HEK293 (cell line): Measurements from ENCODE around the gene MOV10L1.

Experiments
- CTCF ChIA-PET: fragments of 350-600 bp; formaldehyde crosslinking; extraction: SDS; loops from one replicate; lab custom pipeline; 2021; ENCODE audit warnings: antibody characterized with exemption; lab: Yijun Ruan, JAX
- POLR2A ChIA-PET: fragments of 300-600 bp; formaldehyde crosslinking; extraction: SDS; loops from one replicate; lab custom pipeline; 2020; ENCODE audit warnings: antibody characterized with exemption, inconsistent platforms; lab: Yijun Ruan, JAX
- H3K27ac ChIP-seq: fragments of 200-500 bp; sonication (Bioruptor generic); 2 replicates; pipeline ENCODE4 v1.5.1; 2014; ENCODE audit warnings: low read depth, low read length, control low read depth, inconsistent platforms; ENCODE audit errors: extremely low read depth
- H3K36me3 ChIP-seq, 2 experiments: fragments of 200-500 bp in 1 of 2; sonication (Bioruptor generic) in 1 of 2; 1 replicate in 1 of 2; 2 replicates in 1 of 2; pipeline ENCODE4 v1.5.1; 2014 to 2017; ENCODE audit warnings: inconsistent platforms in 2 of 2, low read length in 2 of 2; ENCODE audit not compliant: control insufficient read depth in 2 of 2, insufficient read depth in 1 of 2
- H3K4me1 ChIP-seq: fragments of 200-500 bp; sonication (Bioruptor generic); 2 replicates; pipeline ENCODE4 v1.5.1; 2014; ENCODE audit warnings: mild to moderate bottlenecking, low read length, inconsistent platforms; ENCODE audit not compliant: control insufficient read depth, insufficient read depth
- H3K4me3 ChIP-seq: 2 replicates; pipeline ENCODE4 v1.5.1; 2011; ENCODE audit warnings: low read depth, mild to moderate bottlenecking, control low read depth, low read length, moderate library complexity
- H3K9me3 ChIP-seq: fragments of 200-500 bp; sonication (Bioruptor generic); 2 replicates; pipeline ENCODE4 v1.5.1; 2014; ENCODE audit warnings: low read depth, low read length, inconsistent platforms; ENCODE audit not compliant: control insufficient read depth, insufficient read depth
- GLIS2 ChIP-seq: fragments of 450-650 bp; formaldehyde crosslinking; IDR thresholded peaks from 2 replicates; pipeline ENCODE4 v1.5.1; 2016; ENCODE audit warnings: missing biosample characterization, missing genetic modification characterization
- KLF1 ChIP-seq: fragments of 450-650 bp; formaldehyde crosslinking; IDR thresholded peaks from 2 replicates; pipeline ENCODE4 v1.5.1; 2016; ENCODE audit warnings: missing biosample characterization, missing genetic modification characterization
- KLF16 ChIP-seq: fragments of 450-650 bp; formaldehyde crosslinking; IDR thresholded peaks from 2 replicates; pipeline ENCODE4 v1.5.1; 2017; ENCODE audit warnings: missing biosample characterization, missing genetic modification characterization
- KLF9 ChIP-seq: fragments of 450-650 bp; formaldehyde crosslinking; IDR thresholded peaks from 2 replicates; pipeline ENCODE4 v1.5.1; 2016; ENCODE audit warnings: missing biosample characterization, missing genetic modification characterization, low read depth
- MYNN ChIP-seq: fragments of 450-650 bp; formaldehyde crosslinking; IDR thresholded peaks from 2 replicates; pipeline ENCODE4 v1.5.1; 2016; ENCODE audit warnings: missing biosample characterization, missing genetic modification characterization, borderline replicate concordance
- SALL2 ChIP-seq: fragments of 450-650 bp; formaldehyde crosslinking; IDR thresholded peaks from 2 replicates; pipeline ENCODE4 v1.5.0; 2017; ENCODE audit warnings: missing biosample characterization, mild to moderate bottlenecking, missing genetic modification characterization, borderline replicate concordance
- SCRT1 ChIP-seq: fragments of 450-650 bp; formaldehyde crosslinking; IDR thresholded peaks from 2 replicates; pipeline ENCODE4 v1.5.1; 2016; ENCODE audit warnings: missing biosample characterization, missing genetic modification characterization, borderline replicate concordance
- SP3 ChIP-seq: fragments of 450-650 bp; formaldehyde crosslinking; IDR thresholded peaks from 2 replicates; pipeline ENCODE4 v1.5.1; 2016; ENCODE audit warnings: missing biosample characterization, missing genetic modification characterization
- TCF7L2 ChIP-seq: IDR thresholded peaks from 2 replicates; pipeline ENCODE4 v1.6.1; 2011; ENCODE audit warnings: low read depth, mild to moderate bottlenecking, inconsistent platforms, low read length, moderate library complexity, borderline replicate concordance
- ZBTB7A ChIP-seq: fragments of 450-650 bp; formaldehyde crosslinking; IDR thresholded peaks from 2 replicates; pipeline ENCODE4 v1.5.1; 2016; ENCODE audit warnings: low read depth, missing biosample characterization, missing genetic modification characterization
- ZFP3 ChIP-seq: fragments of 450-650 bp; formaldehyde crosslinking; IDR thresholded peaks from 2 replicates; pipeline ENCODE4 v1.5.1; 2016; ENCODE audit warnings: low read depth, missing biosample characterization, missing genetic modification characterization
- ZNF10 ChIP-seq: fragments of 450-650 bp; formaldehyde crosslinking; IDR thresholded peaks from 2 replicates; pipeline ENCODE4 v1.5.1; 2017; ENCODE audit warnings: missing biosample characterization, missing genetic modification characterization
- ZNF146 ChIP-seq: fragments of 450-650 bp; formaldehyde crosslinking; IDR thresholded peaks from 2 replicates; pipeline ENCODE4 v1.5.1; 2016; ENCODE audit warnings: missing biosample characterization, missing genetic modification characterization
- ZNF202 ChIP-seq: fragments of 450-650 bp; formaldehyde crosslinking; IDR thresholded peaks from 2 replicates; pipeline ENCODE4 v1.5.1; 2016; ENCODE audit warnings: missing biosample characterization, missing genetic modification characterization, borderline replicate concordance
- ZNF426 ChIP-seq: fragments of 450-650 bp; formaldehyde crosslinking; IDR thresholded peaks from 2 replicates; pipeline ENCODE4 v1.5.1; 2017; ENCODE audit warnings: missing biosample characterization, missing genetic modification characterization, mild to moderate bottlenecking, inconsistent platforms, moderate library complexity
- ZNF510 ChIP-seq: fragments of 450-650 bp; formaldehyde crosslinking; IDR thresholded peaks from 2 replicates; pipeline ENCODE4 v1.5.1; 2018; ENCODE audit warnings: mild to moderate bottlenecking, missing genetic modification characterization, missing biosample characterization; ENCODE audit not compliant: insufficient replicate concordance
- ZNF521 ChIP-seq: fragments of 450-650 bp; formaldehyde crosslinking; IDR thresholded peaks from 2 replicates; pipeline ENCODE4 v1.5.1; 2017; ENCODE audit warnings: missing biosample characterization, mild to moderate bottlenecking, missing genetic modification characterization
- ZNF585B ChIP-seq: fragments of 450-650 bp; formaldehyde crosslinking; IDR thresholded peaks from 2 replicates; pipeline ENCODE4 v1.5.1; 2016; ENCODE audit warnings: missing biosample characterization, missing genetic modification characterization
- ZNF610 ChIP-seq: fragments of 450-650 bp; formaldehyde crosslinking; IDR thresholded peaks from 2 replicates; pipeline ENCODE4 v1.5.1; 2016; ENCODE audit warnings: missing biosample characterization, missing genetic modification characterization, borderline replicate concordance
- ZNF768 ChIP-seq: fragments of 450-650 bp; formaldehyde crosslinking; IDR thresholded peaks from 2 replicates; pipeline ENCODE4 v1.5.1; 2018; ENCODE audit warnings: missing biosample characterization, mild to moderate bottlenecking, missing genetic modification characterization
- ZNF785 ChIP-seq: fragments of 450-650 bp; formaldehyde crosslinking; IDR thresholded peaks from 2 replicates; pipeline ENCODE4 v1.5.1; 2016; ENCODE audit warnings: missing biosample characterization, missing genetic modification characterization
- ZNF791 ChIP-seq: fragments of 450-650 bp; formaldehyde crosslinking; IDR thresholded peaks from 2 replicates; pipeline ENCODE4 v1.5.1; 2016; ENCODE audit warnings: missing biosample characterization, missing genetic modification characterization
- ZNF830 ChIP-seq: fragments of 450-650 bp; IDR thresholded peaks from 2 replicates; pipeline ENCODE4 v1.5.0; 2018; ENCODE audit warnings: missing biosample characterization, missing genetic modification characterization, low read depth, mild to moderate bottlenecking, moderate library complexity
- ZNF843 ChIP-seq: fragments of 450-650 bp; formaldehyde crosslinking; IDR thresholded peaks from 2 replicates; pipeline ENCODE4 v1.5.1; 2016; ENCODE audit warnings: missing biosample characterization, missing genetic modification characterization
- TF ChIP-seq, protein P1 (sequence below): fragments of 450-650 bp; formaldehyde crosslinking; IDR thresholded peaks from 2 replicates; pipeline ENCODE4 v1.5.1; 2017; ENCODE audit warnings: missing biosample characterization, missing genetic modification characterization
- TF ChIP-seq, protein P2 (sequence below): fragments of 450-650 bp; formaldehyde crosslinking; conservative IDR thresholded peaks from 2 replicates; pipeline ENCODE4 v1.5.1; 2016; ENCODE audit warnings: low read depth, missing biosample characterization, missing genetic modification characterization
- TF ChIP-seq, protein P3 (sequence below): fragments of 450-650 bp; formaldehyde crosslinking; IDR thresholded peaks from 2 replicates; pipeline ENCODE4 v1.5.1; 2016; ENCODE audit warnings: missing biosample characterization, missing genetic modification characterization
- TF ChIP-seq, protein P4 (sequence below): sonication (generic); formaldehyde crosslinking; IDR thresholded peaks from 2 replicates; pipeline ENCODE4 v1.8.1; 2022; ENCODE audit warnings: mild to moderate bottlenecking, moderate library complexity, missing genetic modification reagents

Gene MOV10L1

DNA sequence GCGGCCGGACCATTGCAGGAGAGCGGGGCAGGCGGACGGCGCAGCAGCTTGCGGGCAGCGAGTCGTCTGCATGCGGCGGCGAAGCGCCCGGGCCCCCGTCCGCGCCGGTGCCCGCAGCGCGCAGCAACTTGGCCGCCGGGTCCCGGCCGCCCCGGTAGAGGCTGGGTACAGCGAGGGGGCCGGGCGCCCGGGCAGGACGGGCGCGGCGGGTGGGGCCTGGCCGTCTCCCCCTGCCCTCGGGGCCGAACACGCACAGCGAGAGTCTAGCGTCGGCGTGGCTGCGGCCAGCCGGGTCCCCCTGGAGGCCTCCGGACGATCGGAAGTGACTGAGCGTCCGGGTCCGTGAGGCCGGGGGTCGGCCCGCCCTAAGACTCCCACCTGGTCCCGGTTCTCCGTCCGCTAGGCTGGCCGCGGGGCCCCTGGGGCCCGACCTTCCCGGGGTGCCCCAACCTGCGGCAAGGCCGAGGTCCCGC is 95.1 kb downstream of the MOV10L1 start:
- CTCF ChIA-PET: no interaction called here
- Histone ChIP-seq H3K36me3 (peaks cover 0 to 17% of the 10 kb centered on the region in 2 experiments; a peak in 1 of 3 replicates), H3K4me3 (no peak overlapping the region), H3K9me3 (no peaks in the 10 kb centered on the region), H3K4me1 (peaks cover 20% of the 10 kb centered on the region), H3K27ac (no peak overlapping the region)
- POLR2A ChIA-PET: interaction anchor here (0.5 kb wide), 1 partner anchor 164 kb away, joined by 5 read pairs; no protein-coding TSS in a partner anchor
- TF ChIP-seq ZBTB7A (tag by site-specific recombination): no peak
- no peak for TF ChIP-seq ZNF585B (tag by site-specific recombination)
- TF ChIP-seq, protein P1, sequence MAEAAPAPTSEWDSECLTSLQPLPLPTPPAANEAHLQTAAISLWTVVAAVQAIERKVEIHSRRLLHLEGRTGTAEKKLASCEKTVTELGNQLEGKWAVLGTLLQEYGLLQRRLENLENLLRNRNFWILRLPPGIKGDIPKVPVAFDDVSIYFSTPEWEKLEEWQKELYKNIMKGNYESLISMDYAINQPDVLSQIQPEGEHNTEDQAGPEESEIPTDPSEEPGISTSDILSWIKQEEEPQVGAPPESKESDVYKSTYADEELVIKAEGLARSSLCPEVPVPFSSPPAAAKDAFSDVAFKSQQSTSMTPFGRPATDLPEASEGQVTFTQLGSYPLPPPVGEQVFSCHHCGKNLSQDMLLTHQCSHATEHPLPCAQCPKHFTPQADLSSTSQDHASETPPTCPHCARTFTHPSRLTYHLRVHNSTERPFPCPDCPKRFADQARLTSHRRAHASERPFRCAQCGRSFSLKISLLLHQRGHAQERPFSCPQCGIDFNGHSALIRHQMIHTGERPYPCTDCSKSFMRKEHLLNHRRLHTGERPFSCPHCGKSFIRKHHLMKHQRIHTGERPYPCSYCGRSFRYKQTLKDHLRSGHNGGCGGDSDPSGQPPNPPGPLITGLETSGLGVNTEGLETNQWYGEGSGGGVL (tag by site-specific recombination): no peak
- TF ChIP-seq MYNN (tag by site-specific recombination): no peak
- TF ChIP-seq, protein P2, sequence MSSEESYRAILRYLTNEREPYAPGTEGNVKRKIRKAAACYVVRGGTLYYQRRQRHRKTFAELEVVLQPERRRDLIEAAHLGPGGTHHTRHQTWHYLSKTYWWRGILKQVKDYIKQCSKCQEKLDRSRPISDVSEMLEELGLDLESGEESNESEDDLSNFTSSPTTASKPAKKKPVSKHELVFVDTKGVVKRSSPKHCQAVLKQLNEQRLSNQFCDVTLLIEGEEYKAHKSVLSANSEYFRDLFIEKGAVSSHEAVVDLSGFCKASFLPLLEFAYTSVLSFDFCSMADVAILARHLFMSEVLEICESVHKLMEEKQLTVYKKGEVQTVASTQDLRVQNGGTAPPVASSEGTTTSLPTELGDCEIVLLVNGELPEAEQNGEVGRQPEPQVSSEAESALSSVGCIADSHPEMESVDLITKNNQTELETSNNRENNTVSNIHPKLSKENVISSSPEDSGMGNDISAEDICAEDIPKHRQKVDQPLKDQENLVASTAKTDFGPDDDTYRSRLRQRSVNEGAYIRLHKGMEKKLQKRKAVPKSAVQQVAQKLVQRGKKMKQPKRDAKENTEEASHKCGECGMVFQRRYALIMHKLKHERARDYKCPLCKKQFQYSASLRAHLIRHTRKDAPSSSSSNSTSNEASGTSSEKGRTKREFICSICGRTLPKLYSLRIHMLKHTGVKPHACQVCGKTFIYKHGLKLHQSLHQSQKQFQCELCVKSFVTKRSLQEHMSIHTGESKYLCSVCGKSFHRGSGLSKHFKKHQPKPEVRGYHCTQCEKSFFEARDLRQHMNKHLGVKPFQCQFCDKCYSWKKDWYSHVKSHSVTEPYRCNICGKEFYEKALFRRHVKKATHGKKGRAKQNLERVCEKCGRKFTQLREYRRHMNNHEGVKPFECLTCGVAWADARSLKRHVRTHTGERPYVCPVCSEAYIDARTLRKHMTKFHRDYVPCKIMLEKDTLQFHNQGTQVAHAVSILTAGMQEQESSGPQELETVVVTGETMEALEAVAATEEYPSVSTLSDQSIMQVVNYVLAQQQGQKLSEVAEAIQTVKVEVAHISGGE (tag by site-specific recombination): no peak
- no peak for TF ChIP-seq ZNF610 (tag by site-specific recombination)
- no peak for TF ChIP-seq KLF1 (tag by site-specific recombination)
- no peak for TF ChIP-seq SCRT1 (tag by site-specific recombination)
- TF ChIP-seq, protein P3, sequence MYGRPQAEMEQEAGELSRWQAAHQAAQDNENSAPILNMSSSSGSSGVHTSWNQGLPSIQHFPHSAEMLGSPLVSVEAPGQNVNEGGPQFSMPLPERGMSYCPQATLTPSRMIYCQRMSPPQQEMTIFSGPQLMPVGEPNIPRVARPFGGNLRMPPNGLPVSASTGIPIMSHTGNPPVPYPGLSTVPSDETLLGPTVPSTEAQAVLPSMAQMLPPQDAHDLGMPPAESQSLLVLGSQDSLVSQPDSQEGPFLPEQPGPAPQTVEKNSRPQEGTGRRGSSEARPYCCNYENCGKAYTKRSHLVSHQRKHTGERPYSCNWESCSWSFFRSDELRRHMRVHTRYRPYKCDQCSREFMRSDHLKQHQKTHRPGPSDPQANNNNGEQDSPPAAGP (tag by site-specific recombination): no peak
- no peak for TF ChIP-seq ZNF830 (tag by site-specific recombination)
- TF ChIP-seq ZNF426 (tag by site-specific recombination): no peak
- no peak for TF ChIP-seq ZNF521 (tag by site-specific recombination)
- no peak for TF ChIP-seq ZNF791 (tag by site-specific recombination)
- TF ChIP-seq KLF16: no peak
- no peak for TF ChIP-seq ZNF510 (tag by site-specific recombination)

DNA sequence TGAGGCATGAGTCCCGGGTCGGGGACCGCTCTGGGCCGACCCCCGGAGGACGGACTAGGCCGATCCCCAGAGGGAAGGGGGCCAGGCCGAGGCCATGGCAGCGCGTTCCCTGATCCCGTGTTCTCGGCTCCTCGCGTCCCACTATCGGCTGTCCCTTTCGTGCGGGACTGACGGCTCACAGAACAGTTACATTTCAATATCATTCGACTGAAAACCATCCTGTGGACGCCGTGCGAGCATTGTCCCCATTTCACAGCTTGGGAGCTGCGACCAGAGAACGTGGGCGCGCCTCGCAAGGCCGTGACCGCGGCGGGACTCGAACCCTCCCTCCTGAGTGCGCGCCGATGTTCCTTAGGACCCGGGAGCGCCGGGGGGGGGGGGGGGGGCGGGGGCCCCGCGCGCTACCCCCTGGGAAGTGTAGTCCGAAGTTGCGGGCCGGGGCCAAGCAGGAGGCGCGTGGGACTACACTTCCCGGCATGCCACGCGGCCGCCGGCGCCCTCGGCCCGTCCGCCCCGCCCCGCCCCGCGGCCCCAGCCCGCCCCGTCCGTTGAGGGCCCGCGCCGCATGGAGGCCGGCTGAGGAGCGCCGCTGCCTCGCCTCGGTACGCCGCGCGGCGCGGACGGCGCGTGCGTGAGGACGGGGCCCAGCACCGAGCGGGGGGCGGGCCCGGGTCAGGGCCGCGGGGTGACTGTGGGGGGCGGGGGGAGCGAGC is 95.7 kb downstream of the MOV10L1 start, which contains the start of gene TRABD:
Gene TRABD (plus strand): TSS at position 539 of the 713 bp plus-strand sequence. CDS start 7,148 bp downstream, outside the sequence.
- peaks cover 24% of the 10 kb centered on the region for H3K4me1 ChIP-seq
- H3K9me3 ChIP-seq: no peaks in the 10 kb centered on the region
- ChIA-PET POLR2A (no interaction called here), CTCF (no interaction called here)
- H3K27ac ChIP-seq: peak within 1 kb of the TSS; percentile 78
- H3K4me3 ChIP-seq: peak within 1 kb of the TSS; percentile 81
- H3K36me3 ChIP-seq: peaks cover 0 to 11% of the 10 kb centered on the region in 2 experiments; a peak in 1 of 3 replicates
- TF ChIP-seq, protein P4, sequence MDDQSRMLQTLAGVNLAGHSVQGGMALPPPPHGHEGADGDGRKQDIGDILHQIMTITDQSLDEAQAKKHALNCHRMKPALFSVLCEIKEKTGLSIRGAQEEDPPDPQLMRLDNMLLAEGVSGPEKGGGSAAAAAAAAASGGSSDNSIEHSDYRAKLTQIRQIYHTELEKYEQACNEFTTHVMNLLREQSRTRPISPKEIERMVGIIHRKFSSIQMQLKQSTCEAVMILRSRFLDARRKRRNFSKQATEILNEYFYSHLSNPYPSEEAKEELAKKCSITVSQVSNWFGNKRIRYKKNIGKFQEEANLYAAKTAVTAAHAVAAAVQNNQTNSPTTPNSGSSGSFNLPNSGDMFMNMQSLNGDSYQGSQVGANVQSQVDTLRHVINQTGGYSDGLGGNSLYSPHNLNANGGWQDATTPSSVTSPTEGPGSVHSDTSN (CRISPR knock-in tag): 0 out of 2 replicates have a peak, but pooled peaks have one; percentile 17
- TF ChIP-seq ZFP3 (no peak), ZNF768 (tag by site-specific recombination) (peak; percentile 42; the same call in 1 of the 2 replicates), GLIS2 (tag by site-specific recombination) (no peak), ZNF785 (tag by site-specific recombination) (peak; percentile 73; the same call in 1 of the 2 replicates), SP3 (peak; percentile 38), KLF9 (tag by site-specific recombination) (peak; percentile 66), SALL2 (no peak), ZNF791 (tag by site-specific recombination) (no peak), ZNF10 (no peak), ZNF146 (tag by site-specific recombination) (no peak), TCF7L2 (no peak), ZNF843 (no peak), ZNF202 (tag by site-specific recombination) (no peak)
